Small intestine (tissue), 7 donors: ENCODE data around the gene CSH1. TPM values are rescaled to one million over a fixed set of nuclear protein-coding genes. Genes with fewer than 3 reads are reported as not detected.
"Not testable (repeated sequence)": the region's sequence is repeated elsewhere in the genome, so short reads cannot be mapped to it uniquely, and the experiment has no call there.

Experiments used
- DNase-seq, 2 donors: peaks; one replicate each; pipeline versions ENCODE4 v3.0.0 to v3.0.0-alpha.2; 2013
- FAIRE-seq: peaks from 2 replicates; lab custom pipeline; 2012; peaks lifted over from hg19 to GRCh38; lab: Jason Lieb, UNC
- H3K27ac ChIP-seq, 3 donors: one replicate each; pipeline ENCODE4 v1.5.1; 2013; ENCODE audit warnings: low read length in 2 of 3, mild to moderate bottlenecking in 2 of 3, control low read depth in 1 of 3, inconsistent platforms in 1 of 3, low read depth in 1 of 3, moderate library complexity in 1 of 3
- H3K27me3 ChIP-seq, 3 donors: one replicate each; pipeline ENCODE4 v1.6.1; 2013; ENCODE audit warnings: low read length in 3 of 3, inconsistent platforms in 1 of 3; ENCODE audit not compliant: control insufficient read depth in 3 of 3, insufficient read depth in 3 of 3
- H3K36me3 ChIP-seq, 3 donors: one replicate each; pipeline ENCODE4 v1.6.1; 2013; ENCODE audit warnings: low read length in 3 of 3, inconsistent platforms in 1 of 3, low read depth in 1 of 3, mild to moderate bottlenecking in 1 of 3, moderate library complexity in 1 of 3; ENCODE audit not compliant: control insufficient read depth in 3 of 3, insufficient read depth in 2 of 3
- H3K4me1 ChIP-seq, 3 donors: one replicate each; pipeline ENCODE4 v1.6.1; 2013; ENCODE audit warnings: low read length in 2 of 3, inconsistent platforms in 1 of 3, low read depth in 1 of 3, mild to moderate bottlenecking in 1 of 3, moderate library complexity in 1 of 3; ENCODE audit not compliant: control insufficient read depth in 3 of 3, insufficient read depth in 2 of 3
- H3K4me3 ChIP-seq, 3 donors: one replicate each; pipeline ENCODE4 v1.5.1; 2013; ENCODE audit warnings: low read length in 3 of 3, control low read depth in 1 of 3, inconsistent platforms in 1 of 3, low read depth in 1 of 3, mild to moderate bottlenecking in 1 of 3, moderate library complexity in 1 of 3
- H3K9me3 ChIP-seq, 2 donors: one replicate each; pipeline ENCODE4 v1.6.1; 2013; ENCODE audit warnings: low read depth in 1 of 2, low read length in 1 of 2; ENCODE audit not compliant: control insufficient read depth in 2 of 2, insufficient read depth in 1 of 2
- WGBS, 3 donors: extraction: QIAGEN DNeasy Blood & Tissue Kit; methylation state at CpG; one replicate each; pipeline ENCODE4 v1.1.7; 2013; 5-methylcytosine and 5-hydroxymethylcytosine counted together
- polyA plus RNA-seq, 4 donors: library from polyadenylated mRNA; stranded (reverse) in 3 of 4; unstranded in 1 of 4; fragments of 200-250 nt in 3 of 4; fragments of 120-200 nt in 1 of 4; gene quantifications; one replicate each; pipeline versions ENCODE4 v1.2.1 to v1.2.3, GENCODE V29; 2013
- donor health status: healthy with polysubstance abuse.
- donor health status: control.
- donor health status: control.
- donor health status: Bipolar disorder and iron deficiency.
- donor health status: healthy.

The CSH1 gene
- polyA plus RNA-seq, 4 donors: 0.16 TPM; not detected in 3

- not testable (repeated sequence) for H3K9me3 ChIP-seq, H3K27me3 ChIP-seq, DNase-seq, FAIRE-seq, H3K36me3 ChIP-seq, H3K27ac ChIP-seq, H3K4me3 ChIP-seq, H3K4me1 ChIP-seq
- WGBS, 3 donors: 82 to 89% (median 84%) methylated on average over 8 of the region's 8 CpGs
These were observed 8.4 kb upstream of the CSH1 start for GRCh38 chr17:63904796-63905195.

- FAIRE-seq, H3K36me3 ChIP-seq, H3K4me1 ChIP-seq, DNase-seq, H3K27ac ChIP-seq, H3K4me3 ChIP-seq, H3K27me3 ChIP-seq, H3K9me3 ChIP-seq: not testable (repeated sequence)
- WGBS, 3 donors: 27 to 30% (median 28%) methylated on average over 5 of the region's 5 CpGs
These were observed 7.4 kb upstream of the CSH1 start for GRCh38 chr17:63903787-63904201.

- not testable (repeated sequence) for H3K9me3 ChIP-seq, H3K36me3 ChIP-seq, DNase-seq, FAIRE-seq, H3K27ac ChIP-seq, H3K4me3 ChIP-seq, H3K27me3 ChIP-seq, H3K4me1 ChIP-seq
- 73 to 96% (median 85%) methylated on average over 2 of the region's 2 CpGs for WGBS, 3 donors
These were observed 5.6 kb upstream of the CSH1 start for GRCh38 chr17:63901971-63902370.

GRCh38 chr17:63898899-63899798 is 2.8 kb upstream of the CSH1 start:
- H3K4me3 ChIP-seq, H3K4me1 ChIP-seq, DNase-seq, H3K9me3 ChIP-seq, FAIRE-seq, H3K36me3 ChIP-seq, H3K27me3 ChIP-seq, H3K27ac ChIP-seq: not testable (repeated sequence)
- WGBS, 3 donors: 78 to 85% (median 81%) methylated on average over 6 of the region's 6 CpGs

- WGBS, 3 donors: 90 to 92% (median 92%) methylated on average over 4 to 10 of the region's 10 CpGs
- H3K9me3 ChIP-seq: not testable (repeated sequence)
These were observed 1.6 kb downstream of the CSH1 start for GRCh38 chr17:63894821-63895220.

GRCh38 chr17:63894021-63894420 is 2.4 kb downstream of the CSH1 start:
- 48 to 67% (median 55%) methylated on average over 3 of the region's 3 CpGs for WGBS, 3 donors
- not testable (repeated sequence) for DNase-seq, H3K4me1 ChIP-seq, H3K9me3 ChIP-seq, H3K4me3 ChIP-seq, H3K27ac ChIP-seq, H3K36me3 ChIP-seq, H3K27me3 ChIP-seq, FAIRE-seq

More at GRCh38 chr17:63894821-63895220, 1.6 kb downstream of the CSH1 start:
- not testable (repeated sequence) for DNase-seq, H3K4me1 ChIP-seq, FAIRE-seq, H3K4me3 ChIP-seq, H3K27ac ChIP-seq, H3K27me3 ChIP-seq, H3K36me3 ChIP-seq

GRCh38 chr17:63892316-63893037 is 3.9 kb downstream of the CSH1 start:
- FAIRE-seq, H3K4me3 ChIP-seq, DNase-seq, H3K4me1 ChIP-seq, H3K36me3 ChIP-seq, H3K27ac ChIP-seq, H3K27me3 ChIP-seq, H3K9me3 ChIP-seq: not testable (repeated sequence)
- WGBS, 3 donors: 62 to 65% (median 65%) methylated on average over 11 of the region's 11 CpGs

- 26 to 34% (median 31%) methylated on average over 13 of the region's 13 CpGs for WGBS, 3 donors
- not testable (repeated sequence) for H3K27ac ChIP-seq, H3K36me3 ChIP-seq, H3K4me3 ChIP-seq, H3K27me3 ChIP-seq, H3K9me3 ChIP-seq, FAIRE-seq, H3K4me1 ChIP-seq
- DNase-seq: peak; percentile 16 to 20
These were observed 7.1 kb downstream of the CSH1 start for GRCh38 chr17:63889026-63889848.
